GM23338 (cell line): ENCODE data around the gene RBM12. TPM values are rescaled to one million over a fixed set of nuclear protein-coding genes. Genes with fewer than 3 reads are reported as not detected.

Experiments
- ATAC-seq: fragments of 200-7000 bp; cut with Tn5 transposase; 3 replicates; pipeline ENCODE4 v1.9.1; 2020
- DNase-seq: peaks from one replicate; pipeline ENCODE4 v3.0.0-alpha.2; 2015; ENCODE audit warnings: low spot score
- H2AFZ ChIP-seq: fragments of 200-600 bp; sonication (generic); 2 replicates; pipeline ENCODE4 v1.8.0; 2016; ENCODE audit warnings: antibody characterized with exemption, mild to moderate bottlenecking, moderate library complexity
- H3F3A ChIP-seq: fragments of 200-600 bp; sonication (generic); replicated peaks from 2 replicates; pipeline ENCODE4 v1.8.0; 2017; ENCODE audit warnings: antibody characterized with exemption, mixed run types, low read depth
- H3K27ac ChIP-seq: fragments of 200-600 bp; sonication (generic); 2 replicates; pipeline ENCODE4 v1.6.1; 2016; ENCODE audit warnings: low read depth
- H3K27me3 ChIP-seq: fragments of 200-600 bp; sonication (generic); 2 replicates; pipeline ENCODE4 v1.8.0; 2016; ENCODE audit warnings: mild to moderate bottlenecking, mixed run types, moderate library complexity; ENCODE audit not compliant: insufficient read depth
- H3K36me3 ChIP-seq: fragments of 200-600 bp; sonication (generic); 2 replicates; pipeline ENCODE4 v1.8.0; 2016; ENCODE audit warnings: mild to moderate bottlenecking; ENCODE audit not compliant: insufficient read depth
- H3K4me1 ChIP-seq: fragments of 200-600 bp; sonication (generic); 2 replicates; pipeline ENCODE4 v1.8.0; 2016; ENCODE audit warnings: mild to moderate bottlenecking, moderate library complexity; ENCODE audit not compliant: insufficient read depth
- H3K4me2 ChIP-seq: fragments of 200-600 bp; sonication (generic); 2 replicates; pipeline ENCODE4 v1.7.1; 2017; ENCODE audit warnings: mixed run types
- H3K4me3 ChIP-seq: fragments of 200-600 bp; sonication (generic); 2 replicates; pipeline ENCODE4 v1.6.1; 2016; ENCODE audit warnings: mixed run types
- H3K79me2 ChIP-seq: fragments of 200-600 bp; sonication (generic); replicated peaks from 2 replicates; pipeline ENCODE4 v1.8.0; 2017; ENCODE audit warnings: mild to moderate bottlenecking; ENCODE audit not compliant: insufficient read depth
- H3K9me2 ChIP-seq: fragments of 200-600 bp; sonication (generic); 2 replicates; pipeline ENCODE4 v1.8.0; 2017; ENCODE audit not compliant: insufficient read depth
- H4K20me1 ChIP-seq: fragments of 200-600 bp; sonication (generic); replicated peaks from 2 replicates; pipeline ENCODE4 v1.8.0; 2017; ENCODE audit warnings: mild to moderate bottlenecking; ENCODE audit not compliant: insufficient read depth
- H3K27ac Mint-ChIP-seq: 2 replicates; pipeline ENCODE4 v1.8.0; 2020; ENCODE audit warnings: inconsistent platforms, mild to moderate bottlenecking, moderate library complexity, mixed read lengths
- H3K27me3 Mint-ChIP-seq: 3 replicates; pipeline ENCODE4 v1.8.0; 2022; ENCODE audit warnings: low read depth, mild to moderate bottlenecking, moderate library complexity, mixed read lengths, inconsistent platforms; ENCODE audit not compliant: insufficient read depth, poor library complexity
- H3K36me3 Mint-ChIP-seq: 3 replicates; pipeline ENCODE4 v1.8.0; 2021; ENCODE audit warnings: low read depth, mild to moderate bottlenecking, inconsistent platforms, moderate library complexity, mixed read lengths
- H3K4me1 Mint-ChIP-seq: 3 replicates; pipeline ENCODE4 v1.8.0; 2020; ENCODE audit warnings: mild to moderate bottlenecking, inconsistent platforms, mixed read lengths
- H3K4me3 Mint-ChIP-seq: 3 replicates; pipeline ENCODE4 v1.8.0; 2021; ENCODE audit warnings: moderate library complexity, mild to moderate bottlenecking, inconsistent platforms, mixed read lengths
- H3K9me3 Mint-ChIP-seq: 3 replicates; pipeline ENCODE4 v1.8.0; 2020; ENCODE audit warnings: moderate library complexity, mild to moderate bottlenecking, inconsistent platforms, mixed read lengths
- CREB1 ChIP-seq: fragments of 250-450 bp; sonication (Bioruptor Pico); IDR thresholded peaks from 2 replicates; pipeline ENCODE4 v1.5.0; 2020; ENCODE audit warnings: low read depth, mild to moderate bottlenecking, moderate library complexity
- ETS1 ChIP-seq: IDR thresholded peaks from 2 replicates; pipeline ENCODE4 v1.6.1; 2016; ENCODE audit warnings: antibody characterized with exemption
- EZH2 ChIP-seq: fragments of 200-600 bp; sonication (generic); IDR thresholded peaks from one replicate; pipeline ENCODE4 v1.8.0; 2017; ENCODE audit warnings: antibody characterized with exemption, mild to moderate bottlenecking, low read depth; ENCODE audit not compliant: unreplicated experiment
- EZH2phosphoT487 ChIP-seq: fragments of 200-600 bp; sonication (generic); IDR thresholded peaks from one replicate; pipeline ENCODE4 v1.8.1; 2018; ENCODE audit warnings: antibody characterized with exemption; ENCODE audit not compliant: unreplicated experiment
- JUNB ChIP-seq: IDR thresholded peaks from one replicate; pipeline ENCODE4 v1.6.1; 2016; ENCODE audit warnings: antibody characterized with exemption; ENCODE audit not compliant: unreplicated experiment
- NANOG ChIP-seq: IDR thresholded peaks from 2 replicates; pipeline ENCODE4 v1.6.1; 2016; ENCODE audit warnings: antibody characterized with exemption, borderline replicate concordance
- POLR2AphosphoS5 ChIP-seq: IDR thresholded peaks from 2 replicates; pipeline ENCODE4 v1.6.1; 2016; ENCODE audit warnings: antibody characterized with exemption, low read depth
- REST ChIP-seq: IDR thresholded peaks from one replicate; pipeline ENCODE4 v1.6.1; 2018; ENCODE audit warnings: antibody characterized with exemption; ENCODE audit not compliant: unreplicated experiment
- STAT1 ChIP-seq: IDR thresholded peaks from one replicate; pipeline ENCODE4 v1.6.1; 2016; ENCODE audit warnings: antibody characterized with exemption; ENCODE audit not compliant: unreplicated experiment
- ZNF114 ChIP-seq: fragments of 250-450 bp; sonication (Bioruptor Pico); IDR thresholded peaks from 2 replicates; pipeline ENCODE4 v1.5.0; 2020; ENCODE audit warnings: mild to moderate bottlenecking, moderate library complexity
- ZNF331 ChIP-seq: fragments of 250-450 bp; sonication (Bioruptor Pico); IDR thresholded peaks from 2 replicates; pipeline ENCODE4 v1.5.0; 2020; ENCODE audit warnings: low read depth, mild to moderate bottlenecking, moderate library complexity
- ZNF462 ChIP-seq: fragments of 250-450 bp; sonication (Bioruptor Pico); IDR thresholded peaks from 2 replicates; pipeline ENCODE4 v1.5.0; 2020; ENCODE audit warnings: mild to moderate bottlenecking, moderate library complexity
- polyA plus RNA-seq: library from polyadenylated mRNA; unstranded; fragments of >200 nt; fragmentation: Nextera tagmentation; extraction: Ambion mirVana; gene quantifications from 2 replicates; pipeline ENCODE4 v1.2.1, GENCODE V29; 2016
- total RNA-seq: library from RNA; depleted of rRNA; stranded (reverse); fragments of >200 nt; shearing (Covaris generic); gene quantifications from 2 replicates; pipeline ENCODE4 v1.2.3, GENCODE V29; 2014
- TF ChIP-seq, protein P1 (sequence below), 2 experiments: fragments of 200-600 bp in 1 of 2; sonication (generic) in 1 of 2; conservative IDR thresholded peaks; 2 replicates each; pipeline versions ENCODE4 v1.5.1 to v1.6.1; 2016 to 2017; ENCODE audit warnings: antibody characterized with exemption in 2 of 2, low read depth in 2 of 2, mild to moderate bottlenecking in 2 of 2, moderate library complexity in 1 of 2

RBM12 gene
- total and polyA plus RNA-seq, 2 experiments from 2014 or later = 22.3 to 82.2 TPM

DNA sequence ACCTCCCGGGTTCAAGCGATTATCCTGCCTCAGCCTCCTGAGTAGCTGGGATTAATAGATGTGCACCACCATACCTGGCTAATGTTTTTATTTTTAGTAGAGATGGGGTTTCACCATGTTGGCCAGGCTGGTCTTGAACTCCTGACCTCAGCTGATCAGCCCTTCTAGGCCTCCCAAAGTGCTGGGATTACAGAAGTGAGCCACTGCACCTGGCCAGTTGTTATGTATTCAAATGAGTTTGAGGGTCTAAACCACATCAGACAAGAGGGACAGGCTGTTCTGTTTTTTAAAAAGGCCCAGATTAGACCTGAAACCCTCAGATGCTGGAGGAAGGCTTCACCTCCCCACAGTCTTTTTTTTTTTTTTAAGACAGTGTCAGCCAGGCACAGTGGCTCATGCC is 53.2 kb downstream of the RBM12 start:
- no peaks in the 10 kb centered on the region for H3K9me2 ChIP-seq
- no peak overlapping the region for H3K4me3 ChIP-seq
- no peaks in the 10 kb centered on the region for H4K20me1 ChIP-seq
- Mint-ChIP-seq H3K4me3 (no peak overlapping the region), H3K27ac (no peak overlapping the region), H3K36me3 (no peaks in the 10 kb centered on the region), H3K27me3 (peaks cover 16% of the 10 kb centered on the region), H3K4me1 (no peaks in the 10 kb centered on the region), H3K9me3 (no peaks in the 10 kb centered on the region)
- no peaks in the 10 kb centered on the region for H3K4me1 ChIP-seq
- no peak for ATAC-seq
- TF ChIP-seq ZNF114 (no peak), STAT1 (no peak), EZH2phosphoT487 (no peak), POLR2AphosphoS5 (no peak), CREB1 (CRISPR knock-in tag) (no peak), ZNF331 (CRISPR knock-in tag) (no peak), JUNB (no peak), ZNF462 (no peak), EZH2 (no peak), REST (no peak), NANOG (no peak), ETS1 (no peak)
- TF ChIP-seq, protein P1, sequence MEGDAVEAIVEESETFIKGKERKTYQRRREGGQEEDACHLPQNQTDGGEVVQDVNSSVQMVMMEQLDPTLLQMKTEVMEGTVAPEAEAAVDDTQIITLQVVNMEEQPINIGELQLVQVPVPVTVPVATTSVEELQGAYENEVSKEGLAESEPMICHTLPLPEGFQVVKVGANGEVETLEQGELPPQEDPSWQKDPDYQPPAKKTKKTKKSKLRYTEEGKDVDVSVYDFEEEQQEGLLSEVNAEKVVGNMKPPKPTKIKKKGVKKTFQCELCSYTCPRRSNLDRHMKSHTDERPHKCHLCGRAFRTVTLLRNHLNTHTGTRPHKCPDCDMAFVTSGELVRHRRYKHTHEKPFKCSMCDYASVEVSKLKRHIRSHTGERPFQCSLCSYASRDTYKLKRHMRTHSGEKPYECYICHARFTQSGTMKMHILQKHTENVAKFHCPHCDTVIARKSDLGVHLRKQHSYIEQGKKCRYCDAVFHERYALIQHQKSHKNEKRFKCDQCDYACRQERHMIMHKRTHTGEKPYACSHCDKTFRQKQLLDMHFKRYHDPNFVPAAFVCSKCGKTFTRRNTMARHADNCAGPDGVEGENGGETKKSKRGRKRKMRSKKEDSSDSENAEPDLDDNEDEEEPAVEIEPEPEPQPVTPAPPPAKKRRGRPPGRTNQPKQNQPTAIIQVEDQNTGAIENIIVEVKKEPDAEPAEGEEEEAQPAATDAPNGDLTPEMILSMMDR (conservative IDR thresholded peaks at IDR 0.05; ENCODE audit: low read depth in 2 of 2) = no peak
- no peak overlapping the region for H3K27ac ChIP-seq
- DNase-seq = no peak
- no peak overlapping the region for H2AFZ ChIP-seq
- H3K4me2 ChIP-seq = no peak overlapping the region
- peaks cover 7% of the 10 kb centered on the region; the same call in 1 of the 2 replicates for H3F3A ChIP-seq
- H3K79me2 ChIP-seq = no peaks in the 10 kb centered on the region
- no peaks in the 10 kb centered on the region for H3K36me3 ChIP-seq
- peaks cover 15% of the 10 kb centered on the region; the same call in 1 of the 2 replicates for H3K27me3 ChIP-seq
